ENCODE data around the gene HRAS.
"Not testable (repeated sequence)": the region's sequence is repeated elsewhere in the genome, so short reads cannot be mapped to it uniquely, and the experiment has no call there.

HRAS gene

DNA sequence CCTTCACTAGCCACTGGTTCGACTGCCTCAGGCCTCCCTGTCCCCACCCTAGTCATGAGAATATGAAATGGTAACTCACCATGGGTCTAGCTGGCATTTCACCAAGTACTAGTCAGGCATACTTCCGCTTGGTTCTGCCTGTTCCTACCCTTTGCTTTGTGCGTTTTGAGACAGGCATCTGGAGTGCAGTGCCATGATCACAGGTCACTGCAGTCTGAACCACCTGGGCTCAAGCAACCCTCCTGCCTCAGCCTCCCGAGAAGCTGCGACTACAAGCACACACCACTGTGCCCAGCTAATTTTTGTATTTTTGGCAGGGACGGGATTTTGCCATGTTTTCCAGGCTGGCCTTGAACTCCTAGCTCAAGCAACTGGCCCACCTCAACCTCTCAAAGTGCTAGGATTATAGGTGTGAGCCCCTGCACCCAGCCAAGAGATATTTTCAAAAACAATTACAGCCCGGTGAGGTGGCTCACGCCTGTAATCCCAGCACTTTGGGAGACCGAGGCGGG lies 14.1 kb downstream of the HRAS start:
- TF ChIP-seq FOXM1 (IDR thresholded peaks at IDR 0.05; ENCODE audit: borderline replicate concordance) (no peak), FOXA1 (IDR thresholded peaks at IDR 0.05) (no peak), HDGF (IDR thresholded peaks at IDR 0.05; ENCODE audit: borderline replicate concordance) (no peak), FOXK2 (IDR thresholded peaks at IDR 0.05) (no peak), NFRKB (IDR thresholded peaks at IDR 0.05) (no peak), ARNT (IDR thresholded peaks at IDR 0.05) (no peak), BHLHE40 (IDR thresholded peaks at IDR 0.05; ENCODE audit: borderline replicate concordance) (no peak), TARDBP (IDR thresholded peaks at IDR 0.05) (no peak), PKNOX1 (IDR thresholded peaks at IDR 0.05) (no peak), CTBP1 (IDR thresholded peaks at IDR 0.05; ENCODE audit: borderline replicate concordance) (no peak), ELF4 (IDR thresholded peaks at IDR 0.05) (no peak), LEF1 (IDR thresholded peaks at IDR 0.05; ENCODE audit: borderline replicate concordance) (no peak), SP1 (IDR thresholded peaks at IDR 0.05) (no peak), ZNF384 (IDR thresholded peaks at IDR 0.05) (no peak)
- CTCF ChIA-PET, result no interaction called here
- DNase-seq (ENCODE audit: extremely low spot score), result no peak
- POLR2A ChIA-PET, result no interaction called here

DNA sequence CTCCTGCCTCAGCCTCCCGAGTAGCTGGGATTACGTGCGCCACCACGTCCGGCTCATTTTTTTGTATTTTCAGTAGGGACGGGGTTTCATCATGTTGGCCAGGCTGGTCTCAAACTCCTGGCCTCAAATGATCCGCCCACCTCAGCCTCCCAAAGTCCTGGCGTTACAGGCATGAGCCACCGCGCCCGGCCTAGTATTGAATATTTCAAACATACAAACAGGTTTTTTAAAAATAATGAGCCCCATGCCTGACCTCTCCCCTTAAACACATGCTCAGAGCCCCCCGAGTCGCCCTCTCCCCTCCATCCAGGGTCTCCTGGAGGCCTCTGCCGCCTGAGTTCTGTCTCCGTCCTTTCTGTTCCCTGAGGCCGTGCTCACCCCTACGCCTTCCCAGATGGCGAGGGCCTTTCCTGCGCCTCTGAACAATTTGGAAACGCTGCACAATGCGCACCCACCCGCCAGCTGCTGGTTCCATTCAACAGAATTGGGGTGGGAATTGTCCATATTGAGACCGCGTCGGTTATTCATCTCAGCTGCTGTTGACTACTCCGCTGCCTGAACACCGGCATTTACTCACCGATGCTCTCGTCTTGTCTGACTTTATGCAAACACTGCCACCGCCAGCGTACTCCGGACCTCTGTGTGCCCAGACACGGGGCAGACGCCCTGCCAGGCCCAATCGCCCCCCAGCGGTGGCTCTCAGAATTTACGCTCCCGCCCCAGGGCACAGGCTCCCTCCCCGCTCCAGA lies 14.8 kb downstream of the HRAS start:
- POLR2A ChIA-PET, result no interaction called here

GRCh38 chr11:518463-519202 lies 16.7 kb downstream of the HRAS start:
- POLR2A ChIA-PET, result interaction anchor here (1.3 kb wide), 1 partner anchor 69 kb away, joined by 5 read pairs; the partner anchor contains the start of gene PTDSS2
- TF ChIP-seq CTBP1 (IDR thresholded peaks at IDR 0.05; ENCODE audit: borderline replicate concordance) (no peak), LEF1 (IDR thresholded peaks at IDR 0.05; ENCODE audit: borderline replicate concordance) (peak; percentile 83; the same call in 1 of the 2 replicates), FOXA1 (IDR thresholded peaks at IDR 0.05) (no peak), ARNT (IDR thresholded peaks at IDR 0.05) (peak; percentile 54; the same call in 1 of the 2 replicates), BHLHE40 (IDR thresholded peaks at IDR 0.05; ENCODE audit: borderline replicate concordance) (no peak), ZNF384 (IDR thresholded peaks at IDR 0.05) (no peak), SP1 (IDR thresholded peaks at IDR 0.05) (no peak), L3MBTL2 (conservative IDR thresholded peaks at IDR 0.05) (peak; percentile 91), FOXM1 (IDR thresholded peaks at IDR 0.05; ENCODE audit: borderline replicate concordance) (peak; percentile 58; the same call in 1 of the 2 replicates)
- peak; percentile 93 for DNase-seq (ENCODE audit: extremely low spot score)
- CTCF ChIA-PET, result interaction anchor here (0.7 to 1.0 kb wide), 2 partner anchors 24 to 72 kb away, joined by 3 to 5 read pairs; no protein-coding TSS in a partner anchor

More for the DNA sequence above, 14.8 kb downstream of the HRAS start:
- DNase-seq (ENCODE audit: extremely low spot score), result no peak
- TF ChIP-seq L3MBTL2 (conservative IDR thresholded peaks at IDR 0.05) (no peak), BHLHE40 (IDR thresholded peaks at IDR 0.05; ENCODE audit: borderline replicate concordance) (no peak), SUZ12 (IDR thresholded peaks at IDR 0.05) (no peak), FOXM1 (IDR thresholded peaks at IDR 0.05; ENCODE audit: borderline replicate concordance) (no peak), NFRKB (IDR thresholded peaks at IDR 0.05) (no peak), CTBP1 (IDR thresholded peaks at IDR 0.05; ENCODE audit: borderline replicate concordance) (no peak), ELF4 (IDR thresholded peaks at IDR 0.05) (no peak), FOXA1 (IDR thresholded peaks at IDR 0.05) (no peak), HDGF (IDR thresholded peaks at IDR 0.05; ENCODE audit: borderline replicate concordance) (no peak), FOXK2 (IDR thresholded peaks at IDR 0.05) (no peak), ZNF384 (IDR thresholded peaks at IDR 0.05) (no peak), SP1 (IDR thresholded peaks at IDR 0.05) (no peak), ARNT (IDR thresholded peaks at IDR 0.05) (no peak), PKNOX1 (IDR thresholded peaks at IDR 0.05) (no peak), TARDBP (IDR thresholded peaks at IDR 0.05) (no peak), LEF1 (IDR thresholded peaks at IDR 0.05; ENCODE audit: borderline replicate concordance) (no peak)
- CTCF ChIA-PET, result no interaction called here

DNA sequence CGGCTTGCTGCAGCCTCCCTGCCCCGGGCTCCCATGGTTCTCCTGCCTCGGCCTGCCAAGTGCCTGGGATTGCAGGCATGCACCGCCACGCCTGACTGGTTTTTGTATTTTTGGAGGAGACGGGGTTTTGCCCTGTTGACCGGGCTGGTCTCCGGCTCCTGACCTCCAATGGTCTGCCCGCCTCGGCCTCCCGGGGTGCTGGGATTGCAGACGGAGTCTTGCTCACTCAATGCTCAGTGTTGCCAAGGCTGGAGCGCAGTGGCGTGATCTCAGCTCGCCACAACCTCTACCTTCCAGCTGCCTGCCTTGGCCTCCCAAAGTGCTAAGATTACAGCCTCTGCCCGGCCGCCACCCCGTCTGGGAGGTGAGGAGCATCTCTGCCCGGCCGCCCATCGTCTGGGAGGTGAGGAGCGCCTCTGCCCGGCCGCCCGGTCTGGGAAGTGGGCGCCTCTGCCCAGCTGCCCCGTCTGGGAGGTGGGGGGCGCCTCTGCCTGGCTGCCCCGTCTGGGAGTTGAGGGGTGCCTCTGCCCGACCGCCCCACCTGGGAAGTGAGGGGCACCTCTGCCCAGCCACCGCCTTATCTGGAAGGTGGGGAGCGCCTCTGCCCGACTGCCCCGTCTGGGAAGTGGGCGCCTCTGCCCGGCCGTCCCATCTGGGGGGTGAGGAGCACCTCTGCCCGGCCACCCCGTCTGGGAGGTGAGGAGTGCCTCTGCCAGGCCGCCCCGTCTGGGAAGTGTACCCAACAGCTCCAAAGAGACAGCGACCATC lies 18.3 kb downstream of the HRAS start:
- CTCF ChIA-PET; DNase-seq (ENCODE audit: extremely low spot score); POLR2A ChIA-PET: not testable (repeated sequence)

GRCh38 chr11:516400-516799 lies 19.0 kb downstream of the HRAS start:
- no peak for TF ChIP-seq BHLHE40 (IDR thresholded peaks at IDR 0.05; ENCODE audit: borderline replicate concordance)
- no peak for TF ChIP-seq ARNT (IDR thresholded peaks at IDR 0.05)
- TF ChIP-seq ZNF384 (IDR thresholded peaks at IDR 0.05), result no peak
- TF ChIP-seq FOXA1 (IDR thresholded peaks at IDR 0.05), result no peak
- TF ChIP-seq NFRKB (IDR thresholded peaks at IDR 0.05), result no peak
- TF ChIP-seq LEF1 (IDR thresholded peaks at IDR 0.05; ENCODE audit: borderline replicate concordance), result no peak
- no peak for TF ChIP-seq ELF4 (IDR thresholded peaks at IDR 0.05)
- no peak for TF ChIP-seq L3MBTL2 (conservative IDR thresholded peaks at IDR 0.05)
- no peak for TF ChIP-seq FOXK2 (IDR thresholded peaks at IDR 0.05)
- TF ChIP-seq HDGF (IDR thresholded peaks at IDR 0.05; ENCODE audit: borderline replicate concordance), result no peak
- no peak for TF ChIP-seq SP1 (IDR thresholded peaks at IDR 0.05)
- no peak for TF ChIP-seq SUZ12 (IDR thresholded peaks at IDR 0.05)
- no peak for TF ChIP-seq TARDBP (IDR thresholded peaks at IDR 0.05)
- POLR2A ChIA-PET, result no interaction called here
- CTCF ChIA-PET, result no interaction called here
- no peak for DNase-seq (ENCODE audit: extremely low spot score)

All from HEK293T (cell line).